Peyer's patch (tissue), 4 donors: ENCODE results near the gene GSDMA.

Source experiments
- POLR2A ChIP-seq, 2 donors: fragments of 450-650 bp; IDR thresholded peaks; one replicate each; pipeline ENCODE4 v1.5.1; 2017; ENCODE audit warnings: antibody characterized with exemption in 2 of 2, mild to moderate bottlenecking in 2 of 2, moderate library complexity in 2 of 2
- TF ChIP-seq, protein P1 (sequence below), 6 experiments: fragments of 450-650 bp in 4 of 6; fragments of 200-600 bp in 2 of 6; sonication (generic) in 1 of 6; IDR thresholded peaks; one replicate each; pipeline ENCODE4 v1.5.1; 2017 to 2019; ENCODE audit warnings: antibody characterized with exemption in 6 of 6, mild to moderate bottlenecking in 3 of 6, moderate library complexity in 1 of 6

DNA sequence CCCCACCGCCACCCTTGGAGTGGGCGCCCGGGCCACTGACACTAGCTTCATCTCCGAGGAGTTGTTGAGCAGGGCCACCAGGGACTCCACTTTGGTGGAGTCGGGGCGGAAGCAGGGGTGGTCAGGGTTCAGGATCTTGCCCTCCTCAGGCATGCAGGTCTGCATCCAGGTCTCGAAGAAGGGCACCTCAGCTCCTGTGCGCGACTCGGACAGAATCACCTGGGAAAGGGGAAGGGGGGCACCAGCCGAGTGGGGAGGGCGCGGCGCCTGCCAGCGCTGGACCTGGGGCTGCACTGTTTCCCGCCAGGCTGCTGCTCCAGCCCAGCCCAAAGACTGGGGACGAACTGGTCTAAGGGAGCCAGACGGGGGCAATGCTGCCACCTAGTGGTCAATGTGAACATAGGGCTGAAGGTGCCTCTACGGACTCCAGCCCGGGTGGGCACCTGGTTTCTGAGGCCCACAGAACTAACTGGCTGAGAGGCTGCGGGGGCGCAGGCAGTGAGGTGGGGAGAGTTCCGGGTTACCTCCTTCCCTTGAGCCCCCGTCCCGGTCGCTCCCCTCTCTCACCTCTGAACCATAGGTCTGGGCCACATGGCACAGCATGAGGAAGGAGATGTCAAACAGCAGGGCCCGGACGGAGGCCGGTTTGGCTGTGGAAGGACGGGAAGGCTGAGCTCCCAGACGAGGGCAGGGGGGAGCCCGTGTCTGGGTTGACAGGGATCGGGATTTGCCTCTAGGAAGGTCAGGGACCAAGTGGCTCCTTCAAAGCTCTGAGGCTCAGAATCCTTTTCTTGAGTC lies 64.2 kb downstream of the GSDMA start:
- TF ChIP-seq, protein P1, sequence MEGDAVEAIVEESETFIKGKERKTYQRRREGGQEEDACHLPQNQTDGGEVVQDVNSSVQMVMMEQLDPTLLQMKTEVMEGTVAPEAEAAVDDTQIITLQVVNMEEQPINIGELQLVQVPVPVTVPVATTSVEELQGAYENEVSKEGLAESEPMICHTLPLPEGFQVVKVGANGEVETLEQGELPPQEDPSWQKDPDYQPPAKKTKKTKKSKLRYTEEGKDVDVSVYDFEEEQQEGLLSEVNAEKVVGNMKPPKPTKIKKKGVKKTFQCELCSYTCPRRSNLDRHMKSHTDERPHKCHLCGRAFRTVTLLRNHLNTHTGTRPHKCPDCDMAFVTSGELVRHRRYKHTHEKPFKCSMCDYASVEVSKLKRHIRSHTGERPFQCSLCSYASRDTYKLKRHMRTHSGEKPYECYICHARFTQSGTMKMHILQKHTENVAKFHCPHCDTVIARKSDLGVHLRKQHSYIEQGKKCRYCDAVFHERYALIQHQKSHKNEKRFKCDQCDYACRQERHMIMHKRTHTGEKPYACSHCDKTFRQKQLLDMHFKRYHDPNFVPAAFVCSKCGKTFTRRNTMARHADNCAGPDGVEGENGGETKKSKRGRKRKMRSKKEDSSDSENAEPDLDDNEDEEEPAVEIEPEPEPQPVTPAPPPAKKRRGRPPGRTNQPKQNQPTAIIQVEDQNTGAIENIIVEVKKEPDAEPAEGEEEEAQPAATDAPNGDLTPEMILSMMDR (IDR thresholded peaks at IDR 0.05) = peak; percentile 60 to 96 (median 88)
- TF ChIP-seq POLR2A (IDR thresholded peaks at IDR 0.05) = no peak
